IMR-90 (cell line): ENCODE results near the gene COL4A2. TPM values are rescaled to one million over a fixed set of nuclear protein-coding genes. Genes with fewer than 3 reads are reported as not detected.

Source experiments
- ATAC-seq: fragments of 200-7000 bp; cut with Tn5 transposase; 2 replicates; pipeline ENCODE4 v1.9.1; 2020; ENCODE audit warnings: low read depth, mild to moderate bottlenecking, moderate library complexity
- BruUV-seq: library from RNA; stranded (reverse); fragments of 400-500 nt; replicated peaks from 2 replicates; lab custom pipeline; 2021; lab: Mats Ljungman, UMichigan
- CTCF ChIA-PET: fragments of 300-600 bp; formaldehyde crosslinking; extraction: SDS; loops from one replicate; lab custom pipeline; 2021; ENCODE audit warnings: antibody characterized with exemption; lab: Yijun Ruan, JAX
- POLR2A ChIA-PET: fragments of 300-600 bp; sonication (Branson Sonifier 250); formaldehyde crosslinking; loops from one replicate; lab custom pipeline; 2022; ENCODE audit warnings: antibody characterized with exemption; ENCODE audit not compliant: unreplicated experiment; lab: Charles Lee
- DNase-seq: peaks from one replicate; pipeline ENCODE4 v3.0.0; 2013
- H2AFZ ChIP-seq: replicated peaks from 2 replicates; pipeline ENCODE3; 2013; ENCODE audit warnings: low read length, mild to moderate bottlenecking; ENCODE audit not compliant: poor library complexity
- H2AK5ac ChIP-seq: 2 replicates; pipeline ENCODE4 v1.6.1; 2013; ENCODE audit warnings: low read depth, low read length, inconsistent platforms
- H2AK9ac ChIP-seq: replicated peaks from 2 replicates; pipeline ENCODE3; 2013; ENCODE audit warnings: mild to moderate bottlenecking, low read depth, low read length, moderate library complexity; ENCODE audit not compliant: poor library complexity
- H2BK120ac ChIP-seq: 2 replicates; pipeline ENCODE4 v1.6.1; 2013; ENCODE audit warnings: low read depth, low read length, inconsistent platforms
- H2BK15ac ChIP-seq: 3 replicates; pipeline ENCODE4 v1.6.1; 2013; ENCODE audit warnings: low read depth, low read length, inconsistent platforms
- H2BK20ac ChIP-seq: 2 replicates; pipeline ENCODE4 v1.6.1; 2013; ENCODE audit warnings: low read depth, mild to moderate bottlenecking, inconsistent platforms, low read length, moderate library complexity
- H2BK5ac ChIP-seq: 2 replicates; pipeline ENCODE4 v1.6.1; 2013; ENCODE audit warnings: mild to moderate bottlenecking, low read depth, low read length, inconsistent platforms; ENCODE audit not compliant: poor library complexity, severe bottlenecking
- H3K14ac ChIP-seq: replicated peaks from 2 replicates; pipeline ENCODE4 v1.6.1; 2013; ENCODE audit warnings: low read depth, low read length, inconsistent platforms
- H3K18ac ChIP-seq: 2 replicates; pipeline ENCODE4 v1.6.1; 2013; ENCODE audit warnings: low read depth, low read length, control low read depth
- H3K23ac ChIP-seq: 2 replicates; pipeline ENCODE4 v1.6.1; 2013; ENCODE audit warnings: low read depth, low read length, inconsistent platforms
- H3K27ac ChIP-seq: 2 replicates; pipeline ENCODE4 v1.5.1; 2013; ENCODE audit warnings: mild to moderate bottlenecking, control low read depth, low read length; ENCODE audit not compliant: insufficient read depth
- H3K27me3 ChIP-seq: 2 replicates; pipeline ENCODE4 v1.6.1; 2013; ENCODE audit warnings: low read length; ENCODE audit not compliant: control insufficient read depth, insufficient read depth
- H3K36me3 ChIP-seq: 2 replicates; pipeline ENCODE4 v1.6.1; 2013; ENCODE audit warnings: low read length, mixed read lengths; ENCODE audit not compliant: control insufficient read depth, insufficient read depth
- H3K4ac ChIP-seq: 2 replicates; pipeline ENCODE4 v1.6.1; 2013; ENCODE audit warnings: low read depth, low read length, inconsistent platforms
- H3K4me1 ChIP-seq: 2 replicates; pipeline ENCODE4 v1.6.1; 2013; ENCODE audit warnings: low read length, mixed read lengths; ENCODE audit not compliant: control insufficient read depth, insufficient read depth
- H3K4me2 ChIP-seq: 2 replicates; pipeline ENCODE4 v1.6.1; 2013; ENCODE audit warnings: low read depth, mild to moderate bottlenecking, control low read depth, low read length, moderate library complexity
- H3K4me3 ChIP-seq: 2 replicates; pipeline ENCODE4 v1.5.1; 2013; ENCODE audit warnings: low read depth, mild to moderate bottlenecking, control low read depth, low read length, moderate library complexity; ENCODE audit not compliant: insufficient read depth
- H3K56ac ChIP-seq: 2 replicates; pipeline ENCODE4 v1.6.1; 2013; ENCODE audit warnings: low read length, inconsistent platforms; ENCODE audit not compliant: insufficient read depth; ENCODE audit errors: extremely low read depth
- H3K79me1 ChIP-seq, 2 experiments: 2 replicates each; pipeline ENCODE4 v1.6.1; 2013; ENCODE audit warnings: low read length in 2 of 2, inconsistent platforms in 1 of 2, low read depth in 1 of 2
- H3K9ac ChIP-seq: 2 replicates; pipeline ENCODE4 v1.6.1; 2013; ENCODE audit warnings: low read depth, low read length, control low read depth
- H3K9me1 ChIP-seq: 2 replicates; pipeline ENCODE4 v1.6.1; 2013; ENCODE audit warnings: low read length, inconsistent platforms; ENCODE audit not compliant: insufficient read depth
- H3K9me3 ChIP-seq: 2 replicates; pipeline ENCODE4 v1.6.1; 2013; ENCODE audit warnings: low read length; ENCODE audit not compliant: control insufficient read depth, insufficient read depth
- H4K20me1 ChIP-seq: 2 replicates; pipeline ENCODE4 v1.6.1; 2013; ENCODE audit warnings: low read length, inconsistent platforms; ENCODE audit not compliant: insufficient read depth
- H4K5ac ChIP-seq: 2 replicates; pipeline ENCODE4 v1.6.1; 2013; ENCODE audit warnings: mild to moderate bottlenecking, low read depth, low read length, control low read depth
- H4K8ac ChIP-seq, 2 experiments: 2 replicates each; pipeline ENCODE4 v1.6.1; 2013; ENCODE audit warnings: low read depth in 2 of 2, low read length in 2 of 2, control low read depth in 1 of 2, inconsistent platforms in 1 of 2
- H4K91ac ChIP-seq: 2 replicates; pipeline ENCODE4 v1.6.1; 2013; ENCODE audit warnings: low read depth, low read length, inconsistent platforms; ENCODE audit not compliant: insufficient read depth
- MAFK ChIP-seq: IDR thresholded peaks from 2 replicates; pipeline ENCODE4 v1.6.1; 2012; ENCODE audit warnings: low read depth, low read length, improper control_type of control experiment
- RAD21 ChIP-seq: IDR thresholded peaks from 2 replicates; pipeline ENCODE4 v1.6.1; 2012; ENCODE audit warnings: low read length, improper control_type of control experiment
- RFX5 ChIP-seq: IDR thresholded peaks from 2 replicates; pipeline ENCODE4 v1.8.0; 2012; ENCODE audit warnings: low read depth, mild to moderate bottlenecking, low read length, moderate library complexity
- SMC3 ChIP-seq: fragments of 150-350 bp; IDR thresholded peaks from 2 replicates; pipeline ENCODE4 v1.6.1; 2016; ENCODE audit warnings: low read depth, mild to moderate bottlenecking, antibody characterized with exemption, low read length, moderate library complexity
- WGBS, 2 experiments: methylation state at CpG; one replicate each; pipeline versions ENCODE4 v1.1.5 to v1.1.7; 2013; ENCODE audit warnings: missing lambda C conversion rate in 2 of 2; ENCODE audit not compliant: insufficient read length in 1 of 2; ENCODE audit errors: extremely low coverage in 2 of 2; 5-methylcytosine and 5-hydroxymethylcytosine counted together
- dilution Hi-C: fragments of 300-500 bp; cut with HindIII; formaldehyde crosslinking; loops from one replicate; pipeline ENCODE4 v1.14.3; 2018; ENCODE audit warnings: low sequenced_read_pairs; ENCODE audit not compliant: unreplicated experiment
- in situ Hi-C: fragments of 300-500 bp; cut with MboI; formaldehyde crosslinking; loops from 3 replicates; pipeline ENCODE4 v1.14.3; 2019; ENCODE audit warnings: low sequenced_read_pairs, inconsistent platforms, mixed read lengths
- intact Hi-C: fragments of 100-400 bp; cut with micrococcal nuclease; formaldehyde crosslinking; loops from 2 replicates; pipeline ENCODE4 v1.10.0; 2022
- polyA plus RNA-seq, 3 experiments: library from polyadenylated mRNA; depleted of rRNA; stranded (reverse); fragments of >200 nt; gene quantifications; 2 replicates each; pipeline ENCODE4 v1.2.3, GENCODE V29; 2012; ENCODE audit warnings: low replicate concordance in 1 of 3
- total RNA-seq: library from RNA; depleted of rRNA; stranded (reverse); fragments of >200 nt; gene quantifications from 2 replicates; pipeline ENCODE4 v1.2.3, GENCODE V29; 2012
- TF ChIP-seq, protein P1 (sequence below): conservative IDR thresholded peaks from 2 replicates; pipeline ENCODE4 v1.5.1; 2012; ENCODE audit warnings: mild to moderate bottlenecking, low read depth, low read length, improper control_type of control experiment
- TF ChIP-seq, protein P2 (sequence below): fragments of 150-350 bp; IDR thresholded peaks from 2 replicates; pipeline ENCODE4 v1.6.1; 2016; ENCODE audit warnings: low read depth, mild to moderate bottlenecking, low read length, moderate library complexity, borderline replicate concordance

Gene COL4A2
- total and polyA plus RNA-seq, 2 of the 4 experiments (the other 2 are of a cell fraction): 90.7 to 457 TPM

DNA sequence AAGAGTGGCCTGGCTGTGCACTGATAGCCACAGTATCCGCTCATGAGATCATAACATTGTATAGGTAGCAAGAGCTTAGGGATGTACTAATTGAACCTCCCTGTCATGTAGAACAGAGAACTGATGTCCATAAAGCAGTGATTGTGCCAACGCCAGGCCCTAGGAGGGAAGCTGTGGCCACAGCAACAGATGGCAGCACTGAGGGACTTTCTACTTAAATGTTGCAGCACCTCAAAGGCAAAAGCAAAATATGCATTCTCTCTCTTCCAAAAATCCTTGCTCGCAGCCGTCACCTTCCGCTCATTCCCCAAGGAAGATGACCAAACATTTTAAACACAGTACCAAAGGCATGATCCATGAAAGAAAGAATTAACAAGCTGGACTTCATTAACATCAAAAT, 32.4 kb upstream of the COL4A2 start:
- dilution Hi-C loops: no loop called here
- CTCF ChIA-PET: interaction anchor here (0.9 kb wide), 1 partner anchor 27 kb away, joined by 3 read pairs; no protein-coding TSS in a partner anchor
- H3K9ac ChIP-seq: no peak overlapping the region

More for the DNA sequence above, 32.4 kb upstream of the COL4A2 start:
- Histone ChIP-seq H4K91ac (no peak overlapping the region), H3K56ac (no peak overlapping the region), H3K23ac (0 out of 2 replicates have a peak overlapping the region, but pooled peaks have one; percentile 17), H3K27me3 (no peaks in the 10 kb centered on the region), H4K5ac (no peak overlapping the region), H3K18ac (no peak overlapping the region), H3K4me1 (peaks cover 12% of the 10 kb centered on the region), H3K4ac (no peak overlapping the region; the same call in 1 of the 2 replicates), H2AK9ac (peak overlapping the region; percentile 25), H2BK20ac (no peak overlapping the region), H4K20me1 (peaks cover 93% of the 10 kb centered on the region), H3K14ac (no peak overlapping the region; the same call in 1 of the 2 replicates), H2AFZ (no peak overlapping the region), H3K9me3 (no peaks in the 10 kb centered on the region), H3K36me3 (peaks cover 32% of the 10 kb centered on the region), H3K4me2 (no peak overlapping the region), H4K8ac (no peak overlapping the region), H2BK15ac (no peak overlapping the region), H2BK5ac (no peak overlapping the region), H2BK120ac (no peak overlapping the region), H3K79me1 (peaks cover 23 to 86% of the 10 kb centered on the region in 2 experiments), H2AK5ac (no peak overlapping the region; the same call in 1 of the 2 replicates), H3K4me3 (no peak overlapping the region), H3K27ac (no peak overlapping the region), H3K9me1 (peaks cover 40% of the 10 kb centered on the region)
- TF ChIP-seq MAFK (no peak), RFX5 (no peak), SMC3 (0 out of 2 replicates have a peak, but pooled peaks have one; percentile 18), RAD21 (peak; percentile 12; the same call in 1 of the 2 replicates)
- TF ChIP-seq, protein P1, sequence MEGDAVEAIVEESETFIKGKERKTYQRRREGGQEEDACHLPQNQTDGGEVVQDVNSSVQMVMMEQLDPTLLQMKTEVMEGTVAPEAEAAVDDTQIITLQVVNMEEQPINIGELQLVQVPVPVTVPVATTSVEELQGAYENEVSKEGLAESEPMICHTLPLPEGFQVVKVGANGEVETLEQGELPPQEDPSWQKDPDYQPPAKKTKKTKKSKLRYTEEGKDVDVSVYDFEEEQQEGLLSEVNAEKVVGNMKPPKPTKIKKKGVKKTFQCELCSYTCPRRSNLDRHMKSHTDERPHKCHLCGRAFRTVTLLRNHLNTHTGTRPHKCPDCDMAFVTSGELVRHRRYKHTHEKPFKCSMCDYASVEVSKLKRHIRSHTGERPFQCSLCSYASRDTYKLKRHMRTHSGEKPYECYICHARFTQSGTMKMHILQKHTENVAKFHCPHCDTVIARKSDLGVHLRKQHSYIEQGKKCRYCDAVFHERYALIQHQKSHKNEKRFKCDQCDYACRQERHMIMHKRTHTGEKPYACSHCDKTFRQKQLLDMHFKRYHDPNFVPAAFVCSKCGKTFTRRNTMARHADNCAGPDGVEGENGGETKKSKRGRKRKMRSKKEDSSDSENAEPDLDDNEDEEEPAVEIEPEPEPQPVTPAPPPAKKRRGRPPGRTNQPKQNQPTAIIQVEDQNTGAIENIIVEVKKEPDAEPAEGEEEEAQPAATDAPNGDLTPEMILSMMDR: peak; percentile 26; the same call in 1 of the 2 replicates
- TF ChIP-seq, protein P2, sequence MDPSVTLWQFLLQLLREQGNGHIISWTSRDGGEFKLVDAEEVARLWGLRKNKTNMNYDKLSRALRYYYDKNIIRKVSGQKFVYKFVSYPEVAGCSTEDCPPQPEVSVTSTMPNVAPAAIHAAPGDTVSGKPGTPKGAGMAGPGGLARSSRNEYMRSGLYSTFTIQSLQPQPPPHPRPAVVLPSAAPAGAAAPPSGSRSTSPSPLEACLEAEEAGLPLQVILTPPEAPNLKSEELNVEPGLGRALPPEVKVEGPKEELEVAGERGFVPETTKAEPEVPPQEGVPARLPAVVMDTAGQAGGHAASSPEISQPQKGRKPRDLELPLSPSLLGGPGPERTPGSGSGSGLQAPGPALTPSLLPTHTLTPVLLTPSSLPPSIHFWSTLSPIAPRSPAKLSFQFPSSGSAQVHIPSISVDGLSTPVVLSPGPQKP: no peak
- no peak for ATAC-seq
- POLR2A ChIA-PET: no interaction called here
- intact Hi-C loops: no loop called here
- BruUV-seq: no TSS peak
- in situ Hi-C loops: no loop called here
- WGBS, 2 experiments: 100% methylated on average over 3 of the region's 5 CpGs; no CpG with 5 or more reads in 1 of the 2 experiments
- no peak for DNase-seq
